ENCODE measurements around the gene ZNF646.

ZNF646 gene

GRCh38 chr16:31110106-31111034, 36.1 kb downstream of the ZNF646 start:
- no peaks in the 10 kb centered on the region for H4K20me1 ChIP-seq (ENCODE audit: insufficient read depth, low read length)

GRCh38 chr16:31111881-31112466, 37.8 kb downstream of the ZNF646 start:
- TF ChIP-seq EZH2 (optimal IDR thresholded peaks at IDR 0.05; ENCODE audit: low read depth, low read length) (no peak), CTCF (IDR thresholded peaks at IDR 0.05; ENCODE audit: low read length) (no peak), EZH2phosphoT487 (IDR thresholded peaks at IDR 0.05; ENCODE audit: low read length) (no peak)
- Histone ChIP-seq H3K9me2 (replicated peaks; ENCODE audit: insufficient read depth, low read length) (no peaks in the 10 kb centered on the region), H3F3A (ENCODE audit: insufficient read depth, low read length) (peaks cover 12% of the 10 kb centered on the region), H3K4me3 (ENCODE audit: low read length) (no peak overlapping the region), H3K27ac (ENCODE audit: low read length) (no peak overlapping the region), H3K27me3 (replicated peaks; ENCODE audit: insufficient read depth, low read length) (no peaks in the 10 kb centered on the region), H4K20me1 (ENCODE audit: insufficient read depth, low read length) (no peaks in the 10 kb centered on the region), H3K4me2 (ENCODE audit: low read depth, low read length) (no peak overlapping the region), H3K79me2 (ENCODE audit: low read length) (peaks cover 22% of the 10 kb centered on the region), H3K9ac (ENCODE audit: low read length) (no peak overlapping the region), H3K36me3 (replicated peaks; ENCODE audit: insufficient read depth, low read length) (no peaks in the 10 kb centered on the region), H3K9me3 (replicated peaks; ENCODE audit: insufficient read depth, low read length) (no peaks in the 10 kb centered on the region), H3K4me1 (ENCODE audit: low read length) (0 out of 2 replicates have a peak, but pooled peaks cover 5% of the 10 kb centered on the region), H2AFZ (ENCODE audit: low read length) (no peak overlapping the region)
- no peak for DNase-seq

More at GRCh38 chr16:31110106-31111034, 36.1 kb downstream of the ZNF646 start:
- TF ChIP-seq CTCF (IDR thresholded peaks at IDR 0.05; ENCODE audit: low read length) (no peak), EZH2phosphoT487 (IDR thresholded peaks at IDR 0.05; ENCODE audit: low read length) (no peak), EZH2 (optimal IDR thresholded peaks at IDR 0.05; ENCODE audit: low read depth, low read length) (no peak)
- Histone ChIP-seq H3K27me3 (replicated peaks; ENCODE audit: insufficient read depth, low read length) (no peaks in the 10 kb centered on the region), H3K4me1 (ENCODE audit: low read length) (0 out of 2 replicates have a peak, but pooled peaks cover 11% of the 10 kb centered on the region), H3K9me3 (replicated peaks; ENCODE audit: insufficient read depth, low read length) (no peaks in the 10 kb centered on the region), H3K36me3 (replicated peaks; ENCODE audit: insufficient read depth, low read length) (no peaks in the 10 kb centered on the region), H3K4me2 (ENCODE audit: low read depth, low read length) (no peak overlapping the region), H3K79me2 (ENCODE audit: low read length) (peaks cover 19% of the 10 kb centered on the region), H3F3A (ENCODE audit: insufficient read depth, low read length) (peaks cover 17% of the 10 kb centered on the region), H3K9ac (ENCODE audit: low read length) (no peak overlapping the region), H2AFZ (ENCODE audit: low read length) (no peak overlapping the region), H3K9me2 (replicated peaks; ENCODE audit: insufficient read depth, low read length) (no peaks in the 10 kb centered on the region), H3K4me3 (ENCODE audit: low read length) (no peak overlapping the region), H3K27ac (ENCODE audit: low read length) (no peak overlapping the region)
- no peak for DNase-seq

- no peak for DNase-seq
- TF ChIP-seq CTCF (IDR thresholded peaks at IDR 0.05; ENCODE audit: low read length): no peak
- TF ChIP-seq EZH2 (optimal IDR thresholded peaks at IDR 0.05; ENCODE audit: low read depth, low read length): no peak
- no peak for TF ChIP-seq EZH2phosphoT487 (IDR thresholded peaks at IDR 0.05; ENCODE audit: low read length)
- Histone ChIP-seq H3K27me3 (replicated peaks; ENCODE audit: insufficient read depth, low read length) (no peaks in the 10 kb centered on the region), H3K4me3 (ENCODE audit: low read length) (no peak overlapping the region), H3K79me2 (ENCODE audit: low read length) (peaks cover 22% of the 10 kb centered on the region), H4K20me1 (ENCODE audit: insufficient read depth, low read length) (no peaks in the 10 kb centered on the region), H3K4me1 (ENCODE audit: low read length) (no peaks in the 10 kb centered on the region), H2AFZ (ENCODE audit: low read length) (no peak overlapping the region), H3K4me2 (ENCODE audit: low read depth, low read length) (no peak overlapping the region), H3K9me3 (replicated peaks; ENCODE audit: insufficient read depth, low read length) (no peaks in the 10 kb centered on the region), H3K36me3 (replicated peaks; ENCODE audit: insufficient read depth, low read length) (no peaks in the 10 kb centered on the region), H3K27ac (ENCODE audit: low read length) (no peak overlapping the region), H3K9me2 (replicated peaks; ENCODE audit: insufficient read depth, low read length) (no peaks in the 10 kb centered on the region), H3K9ac (ENCODE audit: low read length) (no peak overlapping the region), H3F3A (ENCODE audit: insufficient read depth, low read length) (peaks cover 4% of the 10 kb centered on the region)
Observed at GRCh38 chr16:31112711-31113110, 38.5 kb downstream of the ZNF646 start.

All from MM.1S (cell line).